Panc1 (cell line): ENCODE data around the gene EHD1. TPM values are rescaled to one million over a fixed set of nuclear protein-coding genes. Genes with fewer than 3 reads are reported as not detected.

ENCODE experiments used
- ATAC-seq: fragments of 200-7000 bp; cut with Tn5 transposase; 2 replicates; pipeline ENCODE4 v1.9.1; 2020; ENCODE audit warnings: mild to moderate bottlenecking, moderate library complexity
- BruUV-seq: library from RNA; stranded (reverse); fragments of 400-500 nt; replicated peaks from 2 replicates; lab custom pipeline; 2021; lab: Mats Ljungman, UMichigan
- CTCF ChIA-PET: fragments of 300-600 bp; sonication (Branson Sonifier 250); formaldehyde crosslinking; loops from one replicate; lab custom pipeline; 2022; ENCODE audit warnings: antibody characterized with exemption; lab: Charles Lee
- POLR2A ChIA-PET: fragments of 300-600 bp; sonication (Branson Sonifier 250); formaldehyde crosslinking; loops from one replicate; lab custom pipeline; 2022; ENCODE audit warnings: antibody characterized with exemption; lab: Charles Lee
- DNase-seq: peaks from one replicate; pipeline ENCODE4 v3.0.0-alpha.2; 2010; ENCODE audit warnings: low read depth, low spot score
- H3K27ac ChIP-seq: 2 replicates; pipeline ENCODE4 v1.5.1; 2011; ENCODE audit warnings: mild to moderate bottlenecking, low read length, inconsistent platforms
- H3K27me3 ChIP-seq: fragments of 200-500 bp; sonication (Bioruptor generic); 2 replicates; pipeline ENCODE4 v1.6.0; 2014; ENCODE audit warnings: low read length, inconsistent platforms; ENCODE audit not compliant: control insufficient read depth, insufficient read depth
- H3K36me3 ChIP-seq: fragments of 200-500 bp; sonication (Bioruptor generic); 2 replicates; pipeline ENCODE4 v1.5.1; 2014; ENCODE audit warnings: inconsistent platforms, mild to moderate bottlenecking, low read length, moderate library complexity; ENCODE audit not compliant: control insufficient read depth, insufficient read depth
- H3K4me1 ChIP-seq: 2 replicates; pipeline ENCODE4 v1.5.1; 2011; ENCODE audit warnings: inconsistent platforms, mild to moderate bottlenecking, low read length, moderate library complexity; ENCODE audit not compliant: control insufficient read depth, insufficient read depth
- H3K4me3 ChIP-seq, 2 experiments: 2 replicates each; pipeline ENCODE4 v1.5.1; 2011 to 2012; ENCODE audit warnings: low read depth in 2 of 2, low read length in 2 of 2, mild to moderate bottlenecking in 2 of 2, inconsistent platforms in 1 of 2, moderate library complexity in 1 of 2
- H3K9me3 ChIP-seq: fragments of 200-500 bp; sonication (Bioruptor generic); 2 replicates; pipeline ENCODE4 v1.5.1; 2014; ENCODE audit warnings: low read depth, mild to moderate bottlenecking, inconsistent platforms, low read length, moderate library complexity; ENCODE audit not compliant: control insufficient read depth, insufficient read depth
- CTCF ChIP-seq: fragments of 450-650 bp; IDR thresholded peaks from 2 replicates; pipeline ENCODE4 v1.5.1; 2017; ENCODE audit warnings: mild to moderate bottlenecking
- POLR2AphosphoS5 ChIP-seq: IDR thresholded peaks from 2 replicates; pipeline ENCODE4 v1.6.1; 2012; ENCODE audit warnings: mild to moderate bottlenecking, low read depth, low read length, moderate library complexity
- REST ChIP-seq, 2 experiments: IDR thresholded peaks; 2 replicates each; pipeline ENCODE4 v1.6.1; 2011 to 2012; ENCODE audit warnings: low read depth in 2 of 2, control low read depth in 1 of 2, low read length in 1 of 2, mild to moderate bottlenecking in 1 of 2, moderate library complexity in 1 of 2; ENCODE audit not compliant: insufficient read depth in 1 of 2
- SIN3A ChIP-seq: IDR thresholded peaks from 2 replicates; pipeline ENCODE4 v1.6.1; 2012; ENCODE audit warnings: low read depth, mild to moderate bottlenecking, low read length, moderate library complexity, borderline replicate concordance; ENCODE audit not compliant: insufficient read depth
- TCF7L2 ChIP-seq: IDR thresholded peaks from 2 replicates; pipeline ENCODE4 v1.6.1; 2011; ENCODE audit warnings: mild to moderate bottlenecking, low read depth, low read length, inconsistent platforms
- in situ Hi-C: cut with HindIII; loops from 2 replicates; pipeline ENCODE4 v1.10.0; 2016; ENCODE audit warnings: low sequenced_read_pairs, low pct_unique_long_range_greater_than_20kb
- intact Hi-C: fragments of 100-400 bp; cut with micrococcal nuclease; formaldehyde crosslinking; loops from one replicate; pipeline ENCODE4 v1.10.0; 2022; ENCODE audit not compliant: unreplicated experiment
- total RNA-seq: library from RNA; stranded (reverse); gene quantifications from one replicate; pipeline ENCODE4 v1.2.1, GENCODE V29; 2021; ENCODE audit not compliant: unreplicated experiment

The EHD1 gene
- total RNA-seq, 1 experiment from 2014 or later, result 186 TPM

GRCh38 chr11:64915376-64915887, 37.0 kb upstream of the EHD1 start:
- DNase-seq, result no peak
- BruUV-seq, result no TSS peak
- ATAC-seq, result no peak
- Histone ChIP-seq H3K27me3 (no peaks in the 10 kb centered on the region), H3K4me3 (peak overlapping the region in 1 of 2 experiments; percentile 97; a peak in 2 of 4 replicates), H3K36me3 (peaks cover 3% of the 10 kb centered on the region; the same call in 1 of the 2 replicates), H3K4me1 (peaks cover 19% of the 10 kb centered on the region), H3K27ac (peak overlapping the region; percentile 87), H3K9me3 (no peaks in the 10 kb centered on the region)
- ChIA-PET CTCF (interaction anchor here (1.0 kb wide), 2 partner anchors 69 to 82 kb away, joined by 3 to 10 read pairs; partner anchors contain the start of gene BATF2), POLR2A (interaction anchor here (0.6 to 0.7 kb wide), 2 partner anchors 42 to 137 kb away, joined by 3 to 5 read pairs; no protein-coding TSS in a partner anchor)
- in situ Hi-C loops, result no loop called here
- intact Hi-C loops, result no loop called here
- no peak for TF ChIP-seq REST (IDR thresholded peaks at IDR 0.05; ENCODE audit: insufficient read depth in 1 of 2, low read depth in 2 of 2, low read length in 1 of 2)
- TF ChIP-seq SIN3A, result no peak
- TF ChIP-seq POLR2AphosphoS5, result no peak

- intact Hi-C loops (no loop called here), in situ Hi-C loops (no loop called here)
- Histone ChIP-seq H3K4me1 (peaks cover 19% of the 10 kb centered on the region), H3K4me3 (no peak overlapping the region), H3K27me3 (no peaks in the 10 kb centered on the region), H3K27ac (no peak overlapping the region), H3K36me3 (peaks cover 3% of the 10 kb centered on the region; the same call in 1 of the 2 replicates), H3K9me3 (no peaks in the 10 kb centered on the region)
- BruUV-seq, result no TSS peak
- DNase-seq (no peak), ATAC-seq (no peak)
- TF ChIP-seq POLR2AphosphoS5, result no peak
- no peak for TF ChIP-seq SIN3A
- no peak for TF ChIP-seq TCF7L2
- no peak for TF ChIP-seq REST (IDR thresholded peaks at IDR 0.05; ENCODE audit: insufficient read depth in 1 of 2, low read depth in 2 of 2, low read length in 1 of 2)
- TF ChIP-seq CTCF, result no peak
- POLR2A ChIA-PET, result no interaction called here
- CTCF ChIA-PET, result no interaction called here
Observed at GRCh38 chr11:64914123-64914522, 35.7 kb upstream of the EHD1 start.
